HG02623 (cell line): ENCODE results near the gene COG4.
A peak's percentile ranks its signal among the peaks of the same experiment; 100 is the strongest.

Experiments
- ATAC-seq: cut with Tn5 transposase; IDR thresholded peaks from one replicate; pipeline ENCODE4 v1.9.1; 2021; ENCODE audit warnings: moderate library complexity; ENCODE audit not compliant: unreplicated experiment

Gene COG4

DNA sequence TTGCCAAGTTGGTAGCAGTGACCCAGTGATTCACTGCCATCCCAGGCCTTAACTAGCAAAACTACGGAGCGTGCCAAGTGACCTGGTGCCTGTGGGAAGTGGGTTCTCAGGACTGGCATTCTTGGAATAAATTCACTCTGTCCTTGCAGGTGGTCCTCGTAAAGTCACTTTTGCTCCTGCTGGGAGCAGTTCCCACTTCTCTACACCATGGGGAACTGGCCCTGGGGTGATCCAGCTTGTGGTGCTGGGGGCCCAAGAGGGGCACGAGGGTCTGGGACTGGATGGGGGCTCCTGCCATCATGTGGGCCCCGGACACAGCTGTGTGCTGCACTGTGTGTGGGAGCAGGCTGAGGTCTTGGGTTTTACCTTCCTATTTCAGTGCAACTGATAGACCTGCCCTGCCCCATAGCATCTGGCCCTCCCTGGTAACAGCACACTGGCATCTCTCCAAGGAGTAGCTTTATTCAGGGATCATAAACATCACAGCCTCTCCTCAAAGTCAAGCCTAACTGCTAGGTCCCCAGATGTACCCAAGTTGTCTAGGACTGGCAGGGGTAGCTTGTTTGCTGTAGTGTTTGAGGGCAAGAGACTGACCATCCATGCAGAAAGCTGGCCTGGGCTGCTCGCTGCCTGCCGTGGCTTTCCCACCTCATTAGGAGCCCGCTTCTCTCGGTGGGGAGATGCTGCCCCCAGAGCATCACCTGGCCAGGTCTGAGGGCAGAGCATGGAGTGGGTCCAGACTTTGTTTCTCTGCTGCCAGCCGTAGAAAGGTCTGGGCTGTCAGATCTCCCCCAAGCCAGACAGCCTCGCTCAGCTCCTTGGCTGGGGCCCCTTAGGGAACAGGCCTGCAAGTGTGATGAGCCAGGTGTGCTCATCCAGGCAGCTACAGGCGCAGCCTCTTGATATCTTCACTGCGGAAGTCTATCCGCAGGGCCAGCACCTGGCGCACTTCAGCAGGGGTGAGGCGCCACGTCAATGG, 42.9 kb downstream of the COG4 start:
- ATAC-seq: no peak

DNA sequence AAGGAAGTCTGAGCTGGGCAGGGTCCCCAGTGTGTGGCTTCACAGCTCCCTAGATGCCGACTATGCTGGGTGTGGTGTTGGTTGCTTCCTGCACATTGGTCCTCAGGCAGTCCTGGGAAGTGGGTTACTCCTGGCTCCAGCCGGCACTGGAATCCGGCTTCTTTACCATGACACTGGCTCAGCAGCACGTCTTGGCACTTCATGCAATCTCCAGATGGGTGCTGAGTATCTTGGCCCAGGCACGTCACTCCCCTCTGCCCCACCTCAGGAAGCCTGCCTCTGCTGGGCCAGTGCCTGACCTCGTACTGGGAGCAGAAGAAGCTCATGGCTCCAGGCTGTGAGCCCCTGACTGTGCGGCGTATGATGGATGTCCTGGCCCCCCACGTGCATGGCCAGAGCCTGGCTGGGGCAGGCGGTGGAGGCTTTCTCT, 44.4 kb downstream of the COG4 start:
- no peak for ATAC-seq

DNA sequence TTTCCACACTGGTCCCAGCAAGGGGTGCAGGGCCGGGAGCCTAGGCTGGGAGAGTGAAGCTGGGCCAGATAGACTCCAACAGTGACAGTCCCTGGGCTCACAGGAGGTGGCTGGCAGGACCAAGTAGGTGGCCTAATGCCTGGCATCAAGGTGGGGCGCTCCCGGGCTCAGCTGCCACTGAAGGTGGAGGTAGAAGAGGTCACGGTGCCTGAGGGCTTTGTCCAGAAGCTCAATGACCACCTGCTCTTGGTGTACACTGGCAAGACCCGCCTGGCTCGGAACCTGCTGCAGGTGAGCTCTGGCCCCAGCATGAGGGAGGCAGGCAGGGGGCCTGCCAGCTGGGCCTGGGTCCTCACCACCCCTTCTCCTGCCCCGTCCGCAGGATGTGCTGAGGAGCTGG, 45.2 kb downstream of the COG4 start:
- no peak for ATAC-seq

DNA sequence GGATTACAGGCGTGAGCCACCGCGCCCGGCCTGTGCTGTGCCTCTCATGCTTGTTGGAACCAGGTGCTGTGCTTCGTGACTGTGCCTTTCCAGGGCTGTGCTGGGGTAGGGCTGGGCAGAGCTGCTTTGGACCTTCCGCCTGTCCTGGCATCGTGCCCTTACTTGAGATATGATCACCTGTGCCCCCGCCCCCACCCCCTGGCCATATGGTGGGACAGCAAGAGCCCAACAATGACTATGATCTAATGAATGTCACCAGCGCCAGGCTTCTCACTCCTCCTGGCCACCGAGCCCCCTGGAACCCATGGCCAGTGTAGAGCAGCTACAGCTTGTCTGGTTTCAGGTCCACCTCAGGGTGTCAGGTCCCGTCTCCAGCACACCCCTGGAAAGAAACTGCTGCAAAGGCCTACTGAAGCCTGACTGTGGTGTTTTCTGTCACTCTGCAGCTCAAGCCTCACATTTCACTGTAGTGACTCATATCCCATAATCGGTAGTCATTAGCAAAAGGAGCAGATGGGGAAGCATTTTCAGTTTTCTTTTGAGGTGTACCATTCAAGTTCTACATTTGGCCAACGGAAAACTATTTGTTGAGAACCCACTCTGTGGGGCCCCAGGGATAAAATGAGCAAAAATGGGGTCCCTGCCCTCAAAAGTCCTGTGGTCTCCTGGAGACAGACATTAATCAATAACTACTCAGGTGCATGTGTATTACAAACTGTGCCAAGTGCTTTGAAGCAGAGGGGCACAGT, 46.9 kb downstream of the COG4 start:
- peak; percentile 76 for ATAC-seq

- no peak for ATAC-seq
These were observed 48.1 kb downstream of the COG4 start for GRCh38 chr16:70475054-70475871.

GRCh38 chr16:70474320-70475053, 48.9 kb downstream of the COG4 start:
- ATAC-seq: no peak

- no peak for ATAC-seq
These were observed 49.7 kb downstream of the COG4 start for GRCh38 chr16:70473446-70474319.

DNA sequence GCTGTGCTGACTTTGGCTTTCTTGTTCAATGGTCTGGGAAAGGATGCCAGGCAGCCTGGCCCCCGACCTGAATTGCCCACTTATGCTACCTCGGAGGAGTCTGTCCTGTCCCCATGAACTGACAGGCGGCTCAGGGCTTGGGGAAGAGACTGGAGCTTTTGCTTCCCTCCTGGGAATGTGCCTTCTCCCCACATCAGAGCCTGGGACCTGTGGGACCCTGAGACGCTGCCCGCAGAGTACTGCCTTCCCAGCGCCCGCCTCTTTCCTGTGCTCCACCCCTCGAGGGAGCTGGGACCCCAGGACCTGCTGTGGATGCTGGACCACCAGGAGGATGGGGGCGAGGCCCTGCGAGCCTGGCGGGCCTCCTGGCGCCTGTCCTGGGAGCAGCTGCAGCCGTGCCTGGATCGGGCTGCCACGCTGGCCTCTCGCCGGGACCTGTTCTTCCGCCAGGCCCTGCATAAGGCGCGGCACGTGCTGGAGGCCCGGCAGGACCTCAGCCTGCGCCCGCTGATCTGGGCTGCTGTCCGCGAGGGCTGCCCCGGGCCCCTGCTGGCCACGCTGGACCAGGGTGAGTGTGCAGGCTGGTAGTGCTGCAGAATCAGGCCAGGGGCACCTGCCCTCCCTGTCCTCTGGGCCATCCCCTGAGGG, 50.4 kb downstream of the COG4 start:
- ATAC-seq: no peak

DNA sequence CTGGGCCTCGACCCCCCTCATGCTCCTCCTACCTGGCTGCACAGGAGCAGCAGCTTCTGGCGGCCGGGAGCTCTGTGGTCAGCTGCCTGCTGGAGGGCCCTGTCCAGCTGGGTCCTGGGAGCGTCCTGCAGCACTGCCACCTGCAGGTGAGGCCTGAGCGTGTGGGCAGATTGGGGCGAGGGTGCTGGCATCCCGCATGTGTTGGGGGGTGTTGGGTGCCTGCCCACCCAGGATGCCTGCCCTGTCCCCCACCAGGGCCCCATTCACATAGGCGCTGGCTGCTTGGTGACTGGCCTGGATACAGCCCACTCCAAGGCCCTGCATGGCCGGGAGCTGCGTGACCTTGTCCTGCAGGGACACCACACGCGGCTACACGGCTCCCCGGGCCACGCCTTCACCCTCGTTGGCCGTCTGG, 52.4 kb downstream of the COG4 start:
- no peak for ATAC-seq

GRCh38 chr16:70470141-70470926, 53.0 kb downstream of the COG4 start:
- ATAC-seq: no peak

DNA sequence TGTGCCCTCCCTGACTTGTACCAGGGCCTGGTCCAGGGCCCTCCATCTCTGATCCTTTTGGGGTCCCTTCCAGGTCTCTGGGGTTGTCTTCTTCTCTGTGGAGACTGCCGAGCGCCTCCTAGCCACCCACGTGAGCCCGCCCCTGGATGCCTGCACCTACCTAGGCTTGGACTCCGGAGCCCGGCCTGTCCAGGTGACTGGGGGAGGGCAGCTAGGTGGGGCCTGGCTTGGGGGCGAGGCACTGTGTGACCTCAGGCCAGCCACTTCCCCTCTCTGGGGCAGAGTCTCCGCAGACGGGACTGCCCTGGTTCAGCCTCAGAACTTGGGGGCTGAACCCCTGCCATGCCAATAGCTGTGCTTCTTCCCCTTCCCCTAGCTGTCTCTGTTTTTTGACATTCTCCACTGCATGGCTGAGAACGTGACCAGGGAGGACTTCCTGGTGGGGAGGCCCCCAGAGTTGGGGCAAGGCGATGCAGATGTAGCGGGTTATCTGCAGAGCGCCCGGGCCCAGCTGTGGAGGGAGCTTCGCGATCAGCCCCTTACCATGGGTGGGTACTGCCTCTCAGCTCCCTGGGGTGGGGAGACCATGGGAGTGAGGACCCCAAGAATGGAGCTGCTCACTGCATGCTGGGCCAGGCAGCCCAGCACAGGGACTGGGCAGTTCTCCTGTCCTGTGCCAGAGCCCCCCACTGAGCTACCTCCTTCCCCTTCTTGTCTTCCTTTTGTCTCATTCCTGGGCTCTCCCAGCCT, 54.4 kb downstream of the COG4 start:
- ATAC-seq: no peak

GRCh38 chr16:70467608-70468007, 55.7 kb downstream of the COG4 start:
- no peak for ATAC-seq

GRCh38 chr16:70467113-70467512, 56.2 kb downstream of the COG4 start:
- ATAC-seq: no peak

GRCh38 chr16:70466805-70467076, 56.6 kb downstream of the COG4 start:
- ATAC-seq: no peak

GRCh38 chr16:70465999-70466804, 57.2 kb downstream of the COG4 start:
- ATAC-seq: no peak

DNA sequence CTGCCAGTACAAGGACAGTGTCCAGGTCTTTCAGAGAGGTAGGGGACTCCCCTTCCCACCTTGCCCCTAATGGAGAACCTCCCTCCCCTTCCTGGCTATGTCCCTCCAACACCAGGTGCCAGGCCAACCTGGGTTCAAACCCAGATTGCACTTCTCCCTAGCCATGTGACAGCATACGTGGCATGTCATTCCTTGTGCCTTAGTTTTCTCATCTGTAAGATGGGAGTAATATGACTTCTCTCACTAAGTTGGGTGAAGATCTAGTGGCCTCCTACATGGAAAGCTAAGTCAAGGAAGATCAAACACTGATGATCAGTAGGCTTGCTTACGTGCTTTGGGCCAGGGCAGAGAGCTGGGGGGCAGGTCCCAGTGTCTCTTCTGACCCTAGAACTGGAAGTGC, 60.1 kb downstream of the COG4 start:
- ATAC-seq: no peak

- ATAC-seq: no peak
These were observed 62.6 kb downstream of the COG4 start for GRCh38 chr16:70460737-70461261.
